Hematopoietic multipotent progenitor cell treated with erythropoietin and hydrocortisone succinate and interleukin-3 and kit ligand, for 4 days (in vitro differentiated cells): ENCODE results near the gene PAGE4.
A peak's percentile ranks its signal among the peaks of the same experiment; 100 is the strongest.

Experiments
- DNase-seq: peaks from one replicate; pipeline ENCODE4 v3.0.0-alpha.2; 2015

Gene PAGE4

GRCh38 chrX:49829016-49829415 is at the start of gene PAGE4:
Gene PAGE4, plus strand, starts transcription at chrX:49829303. Its CDS starts 1,126 bp downstream, at chrX:49830429.
- no peak for DNase-seq

GRCh38 chrX:49784747-49785280 is 44.3 kb upstream of the PAGE4 start:
- DNase-seq: no peak

- DNase-seq: no peak
Measured at GRCh38 chrX:49792376-49792775, 36.7 kb upstream of the PAGE4 start.

GRCh38 chrX:49793686-49794085 is 35.4 kb upstream of the PAGE4 start:
- no peak for DNase-seq

- no peak for DNase-seq
Measured at GRCh38 chrX:49799828-49800227, 29.3 kb upstream of the PAGE4 start.

GRCh38 chrX:49809891-49810632 is 19.0 kb upstream of the PAGE4 start:
- DNase-seq: peak; percentile 4

GRCh38 chrX:49812177-49812576 is 16.9 kb upstream of the PAGE4 start:
- DNase-seq: no peak

- DNase-seq: no peak
Measured at GRCh38 chrX:49816435-49816834, 12.7 kb upstream of the PAGE4 start.

GRCh38 chrX:49838374-49838773 is 9.3 kb downstream of the PAGE4 start:
- peak; percentile 54 for DNase-seq

- DNase-seq: peak; percentile 70
Measured at GRCh38 chrX:49840679-49841078, 11.6 kb downstream of the PAGE4 start.

- DNase-seq: no peak
Measured at GRCh38 chrX:49842621-49843020, 13.5 kb downstream of the PAGE4 start.

GRCh38 chrX:49844611-49845010 is 15.5 kb downstream of the PAGE4 start:
- DNase-seq: no peak

GRCh38 chrX:49845701-49846403 is 16.7 kb downstream of the PAGE4 start:
- DNase-seq: no peak

GRCh38 chrX:49846522-49846921 is 17.4 kb downstream of the PAGE4 start:
- peak; percentile 26 for DNase-seq

GRCh38 chrX:49848275-49848674 is 19.2 kb downstream of the PAGE4 start:
- DNase-seq: no peak

GRCh38 chrX:49850028-49850427 is 20.9 kb downstream of the PAGE4 start:
- DNase-seq: peak; percentile 26

- DNase-seq: no peak
Measured at GRCh38 chrX:49853661-49854060, 24.6 kb downstream of the PAGE4 start.

- no peak for DNase-seq
Measured at GRCh38 chrX:49856819-49857218, 27.7 kb downstream of the PAGE4 start.

GRCh38 chrX:49858341-49858740 is 29.2 kb downstream of the PAGE4 start:
- DNase-seq: no peak

- DNase-seq: peak; percentile 26
Measured at GRCh38 chrX:49859491-49859890, 30.4 kb downstream of the PAGE4 start.

GRCh38 chrX:49860867-49861535 is 31.9 kb downstream of the PAGE4 start:
- no peak for DNase-seq

- no peak for DNase-seq
Measured at GRCh38 chrX:49862093-49862492, 33.0 kb downstream of the PAGE4 start.

GRCh38 chrX:49868739-49869138 is 39.6 kb downstream of the PAGE4 start:
- DNase-seq: no peak

GRCh38 chrX:49876750-49877149 is 47.6 kb downstream of the PAGE4 start:
- DNase-seq: peak; percentile 64
